HFF-Myc (cell line): Measurements from ENCODE around the gene DDI2.
"Not testable (repeated sequence)": the region's sequence is repeated elsewhere in the genome, so short reads cannot be mapped to it uniquely, and the experiment has no call there.

Source experiments
- DNase-seq: peaks from one replicate; pipeline ENCODE4 v3.0.0-alpha.2; 2011; ENCODE audit warnings: low read depth; ENCODE audit errors: extremely low read depth
- H3K4me3 ChIP-seq: replicated peaks from 2 replicates; pipeline ENCODE4 v1.5.1; 2011; ENCODE audit warnings: low read depth, mild to moderate bottlenecking, control low read depth, low read length
- TF ChIP-seq, protein P1 (sequence below): IDR thresholded peaks from 2 replicates; pipeline ENCODE4 v1.5.1; 2012; ENCODE audit warnings: mild to moderate bottlenecking, low read depth, low read length, control low read depth; ENCODE audit errors: missing control alignments

Gene DDI2

GRCh38 chr1:15639262-15639661 is 22.0 kb downstream of the DDI2 start:
- H3K4me3 ChIP-seq: no peak overlapping the region
- DNase-seq: no peak
- TF ChIP-seq, protein P1, sequence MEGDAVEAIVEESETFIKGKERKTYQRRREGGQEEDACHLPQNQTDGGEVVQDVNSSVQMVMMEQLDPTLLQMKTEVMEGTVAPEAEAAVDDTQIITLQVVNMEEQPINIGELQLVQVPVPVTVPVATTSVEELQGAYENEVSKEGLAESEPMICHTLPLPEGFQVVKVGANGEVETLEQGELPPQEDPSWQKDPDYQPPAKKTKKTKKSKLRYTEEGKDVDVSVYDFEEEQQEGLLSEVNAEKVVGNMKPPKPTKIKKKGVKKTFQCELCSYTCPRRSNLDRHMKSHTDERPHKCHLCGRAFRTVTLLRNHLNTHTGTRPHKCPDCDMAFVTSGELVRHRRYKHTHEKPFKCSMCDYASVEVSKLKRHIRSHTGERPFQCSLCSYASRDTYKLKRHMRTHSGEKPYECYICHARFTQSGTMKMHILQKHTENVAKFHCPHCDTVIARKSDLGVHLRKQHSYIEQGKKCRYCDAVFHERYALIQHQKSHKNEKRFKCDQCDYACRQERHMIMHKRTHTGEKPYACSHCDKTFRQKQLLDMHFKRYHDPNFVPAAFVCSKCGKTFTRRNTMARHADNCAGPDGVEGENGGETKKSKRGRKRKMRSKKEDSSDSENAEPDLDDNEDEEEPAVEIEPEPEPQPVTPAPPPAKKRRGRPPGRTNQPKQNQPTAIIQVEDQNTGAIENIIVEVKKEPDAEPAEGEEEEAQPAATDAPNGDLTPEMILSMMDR: no peak

GRCh38 chr1:15639931-15640330 is 22.7 kb downstream of the DDI2 start:
- TF ChIP-seq, protein P1: no peak
- no peak overlapping the region for H3K4me3 ChIP-seq
- no peak for DNase-seq

- H3K4me3 ChIP-seq: no peak overlapping the region
- DNase-seq: no peak
- TF ChIP-seq, protein P1: no peak
Measured at GRCh38 chr1:15640667-15641066, 23.4 kb downstream of the DDI2 start.

- no peak overlapping the region for H3K4me3 ChIP-seq
- no peak for DNase-seq
- TF ChIP-seq, protein P1: no peak
Measured at GRCh38 chr1:15649937-15650336, 32.7 kb downstream of the DDI2 start.

GRCh38 chr1:15650433-15650832 is 33.2 kb downstream of the DDI2 start:
- no peak overlapping the region for H3K4me3 ChIP-seq
- DNase-seq: no peak
- TF ChIP-seq, protein P1: no peak

DNA sequence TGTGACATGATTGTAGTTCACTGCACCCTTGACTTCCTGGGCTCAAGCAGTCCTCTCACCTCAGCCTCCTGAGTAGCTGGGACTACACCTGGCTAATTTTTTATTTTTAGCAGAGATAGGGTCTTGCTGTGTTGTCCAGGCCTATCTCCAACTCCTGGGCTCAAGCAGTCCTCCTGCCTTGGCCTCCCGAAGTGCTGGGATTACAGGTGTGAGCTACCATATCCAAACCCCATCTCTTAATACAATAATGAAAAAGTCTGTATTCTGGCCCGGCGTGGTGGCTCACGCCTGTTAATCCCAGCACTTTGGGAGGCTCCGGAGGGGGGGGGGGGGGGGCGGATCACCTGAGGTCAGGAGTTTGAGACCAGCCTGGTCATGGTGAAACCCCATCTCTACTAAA is 34.9 kb downstream of the DDI2 start:
- not testable (repeated sequence) for DNase-seq, H3K4me3 ChIP-seq

DNA sequence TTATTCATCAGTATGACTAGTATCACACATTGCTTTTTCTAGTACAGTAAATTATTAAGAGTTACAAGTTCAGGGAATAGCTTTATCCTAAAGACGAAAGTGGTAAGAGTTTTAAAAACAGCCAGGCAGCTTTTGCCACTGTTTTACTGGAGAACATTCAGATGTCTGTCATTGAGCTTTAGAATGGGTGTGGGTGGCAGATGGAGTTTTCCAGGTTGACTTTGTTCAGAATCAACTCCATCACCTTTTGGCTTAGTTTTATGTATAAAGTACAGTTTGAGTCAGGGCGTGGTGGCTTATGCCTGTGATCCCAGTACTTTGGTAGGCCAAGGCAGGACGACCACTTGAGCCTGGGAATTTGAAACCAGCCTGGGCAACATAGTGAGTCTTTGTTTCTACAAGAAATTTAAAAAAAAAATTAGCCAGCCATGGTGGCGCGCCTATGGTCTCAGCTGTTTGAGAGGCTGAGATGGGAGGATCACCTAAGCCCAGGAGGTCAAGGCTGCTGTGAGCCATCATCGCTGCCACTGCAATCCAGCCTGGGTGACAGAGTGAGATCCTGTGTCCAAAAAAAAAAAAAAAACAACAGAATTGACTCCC is 36.9 kb downstream of the DDI2 start:
- DNase-seq: no peak
- TF ChIP-seq, protein P1: no peak
- H3K4me3 ChIP-seq: no peak overlapping the region
